Ovary (tissue), 3 donors: ENCODE measurements around the gene KCNJ6.

Experiments used
- EP300 ChIP-seq: sonication (generic); formaldehyde crosslinking; IDR thresholded peaks from one replicate; pipeline ENCODE4 v1.6.1; 2017; ENCODE audit warnings: antibody characterized with exemption
- POLR2A ChIP-seq: fragments of 450-650 bp; IDR thresholded peaks from one replicate; pipeline ENCODE4 v1.6.1; 2017; ENCODE audit warnings: antibody characterized with exemption, mild to moderate bottlenecking, moderate library complexity
- TF ChIP-seq, protein P1 (sequence below), 3 donors: fragments of 450-650 bp in 2 of 3; fragments of 200-600 bp in 1 of 3; IDR thresholded peaks; one replicate each; pipeline versions ENCODE4 v1.5.1 to v1.8.0; 2016 to 2022; ENCODE audit warnings: antibody characterized with exemption in 3 of 3, mild to moderate bottlenecking in 1 of 3
- donor health status: DM: no; HTN: no; CAD: no.

DNA sequence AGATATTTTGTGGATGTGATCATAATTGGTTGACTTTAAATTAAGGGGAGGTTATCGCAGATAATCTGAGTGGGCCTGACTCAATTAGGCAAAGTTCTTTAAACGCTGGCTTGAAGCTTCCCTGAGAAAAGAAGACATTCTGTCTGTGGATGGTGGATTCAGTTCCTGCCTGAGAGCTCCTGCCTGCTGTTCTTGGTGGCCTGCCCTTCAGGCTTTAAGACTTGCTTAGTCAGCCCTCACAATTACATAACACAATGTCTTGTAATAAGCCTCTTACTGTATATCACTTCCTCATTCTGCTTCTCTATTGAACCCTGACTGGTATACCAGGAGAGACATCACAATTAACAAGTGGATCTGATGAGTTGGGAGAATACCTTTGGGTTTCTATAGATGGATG, 50.2 kb downstream of the KCNJ6 start:
- TF ChIP-seq, protein P1, sequence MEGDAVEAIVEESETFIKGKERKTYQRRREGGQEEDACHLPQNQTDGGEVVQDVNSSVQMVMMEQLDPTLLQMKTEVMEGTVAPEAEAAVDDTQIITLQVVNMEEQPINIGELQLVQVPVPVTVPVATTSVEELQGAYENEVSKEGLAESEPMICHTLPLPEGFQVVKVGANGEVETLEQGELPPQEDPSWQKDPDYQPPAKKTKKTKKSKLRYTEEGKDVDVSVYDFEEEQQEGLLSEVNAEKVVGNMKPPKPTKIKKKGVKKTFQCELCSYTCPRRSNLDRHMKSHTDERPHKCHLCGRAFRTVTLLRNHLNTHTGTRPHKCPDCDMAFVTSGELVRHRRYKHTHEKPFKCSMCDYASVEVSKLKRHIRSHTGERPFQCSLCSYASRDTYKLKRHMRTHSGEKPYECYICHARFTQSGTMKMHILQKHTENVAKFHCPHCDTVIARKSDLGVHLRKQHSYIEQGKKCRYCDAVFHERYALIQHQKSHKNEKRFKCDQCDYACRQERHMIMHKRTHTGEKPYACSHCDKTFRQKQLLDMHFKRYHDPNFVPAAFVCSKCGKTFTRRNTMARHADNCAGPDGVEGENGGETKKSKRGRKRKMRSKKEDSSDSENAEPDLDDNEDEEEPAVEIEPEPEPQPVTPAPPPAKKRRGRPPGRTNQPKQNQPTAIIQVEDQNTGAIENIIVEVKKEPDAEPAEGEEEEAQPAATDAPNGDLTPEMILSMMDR (IDR thresholded peaks at IDR 0.05), result no peak
- TF ChIP-seq POLR2A (no peak), EP300 (no peak)
